WI38 (cell line): ENCODE measurements around the gene VCAN.

ENCODE experiments used
- H3K4me3 ChIP-seq: 2 replicates; pipeline ENCODE4 v1.5.1; 2011; ENCODE audit warnings: low read depth, mild to moderate bottlenecking, control low read depth, low read length
- TF ChIP-seq, protein P1 (sequence below): IDR thresholded peaks from 2 replicates; pipeline ENCODE4 v1.5.1; 2012; ENCODE audit warnings: low read depth, mild to moderate bottlenecking, control low read depth, low read length

VCAN gene

DNA sequence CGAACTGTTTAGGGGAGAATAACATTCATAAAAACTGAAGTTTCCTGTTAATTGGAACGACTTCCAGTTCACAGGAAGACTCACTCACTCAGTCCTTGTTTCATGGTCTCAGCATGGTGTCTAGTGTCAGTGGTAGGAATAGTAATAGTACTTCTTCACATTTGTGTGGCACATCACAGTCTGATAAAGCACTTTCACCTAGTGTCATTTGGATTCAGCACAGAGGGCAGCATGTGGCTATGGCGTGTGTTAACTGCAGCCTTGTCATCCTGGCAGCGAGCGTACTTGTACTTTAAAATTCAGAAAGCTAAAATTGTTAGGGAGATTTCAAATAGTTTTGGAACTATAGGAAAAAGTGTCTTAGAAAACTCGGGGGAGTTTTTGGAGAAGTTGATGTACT lies 72.4 kb downstream of the VCAN start:
- TF ChIP-seq, protein P1, sequence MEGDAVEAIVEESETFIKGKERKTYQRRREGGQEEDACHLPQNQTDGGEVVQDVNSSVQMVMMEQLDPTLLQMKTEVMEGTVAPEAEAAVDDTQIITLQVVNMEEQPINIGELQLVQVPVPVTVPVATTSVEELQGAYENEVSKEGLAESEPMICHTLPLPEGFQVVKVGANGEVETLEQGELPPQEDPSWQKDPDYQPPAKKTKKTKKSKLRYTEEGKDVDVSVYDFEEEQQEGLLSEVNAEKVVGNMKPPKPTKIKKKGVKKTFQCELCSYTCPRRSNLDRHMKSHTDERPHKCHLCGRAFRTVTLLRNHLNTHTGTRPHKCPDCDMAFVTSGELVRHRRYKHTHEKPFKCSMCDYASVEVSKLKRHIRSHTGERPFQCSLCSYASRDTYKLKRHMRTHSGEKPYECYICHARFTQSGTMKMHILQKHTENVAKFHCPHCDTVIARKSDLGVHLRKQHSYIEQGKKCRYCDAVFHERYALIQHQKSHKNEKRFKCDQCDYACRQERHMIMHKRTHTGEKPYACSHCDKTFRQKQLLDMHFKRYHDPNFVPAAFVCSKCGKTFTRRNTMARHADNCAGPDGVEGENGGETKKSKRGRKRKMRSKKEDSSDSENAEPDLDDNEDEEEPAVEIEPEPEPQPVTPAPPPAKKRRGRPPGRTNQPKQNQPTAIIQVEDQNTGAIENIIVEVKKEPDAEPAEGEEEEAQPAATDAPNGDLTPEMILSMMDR = no peak
- H3K4me3 ChIP-seq = no peak overlapping the region

DNA sequence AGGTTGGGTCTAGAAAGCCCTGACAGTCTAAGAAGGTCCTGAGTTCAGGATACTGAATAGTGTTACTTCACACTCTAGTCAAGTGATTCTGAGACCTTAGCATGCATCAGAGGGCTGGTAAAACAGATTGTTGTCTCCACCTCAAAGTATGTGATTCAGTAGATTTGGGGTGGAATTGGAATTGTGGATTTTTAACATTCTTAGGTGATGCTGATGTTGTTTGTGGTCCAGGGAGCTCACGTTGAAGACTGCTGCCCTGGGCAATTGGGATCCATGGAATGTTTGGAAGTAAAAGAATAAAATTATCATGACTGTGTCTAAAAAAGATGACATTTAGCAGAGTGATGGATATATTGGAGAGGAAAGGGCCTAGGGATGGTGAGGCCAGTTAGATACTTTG lies 75.6 kb downstream of the VCAN start:
- TF ChIP-seq, protein P1 = no peak

DNA sequence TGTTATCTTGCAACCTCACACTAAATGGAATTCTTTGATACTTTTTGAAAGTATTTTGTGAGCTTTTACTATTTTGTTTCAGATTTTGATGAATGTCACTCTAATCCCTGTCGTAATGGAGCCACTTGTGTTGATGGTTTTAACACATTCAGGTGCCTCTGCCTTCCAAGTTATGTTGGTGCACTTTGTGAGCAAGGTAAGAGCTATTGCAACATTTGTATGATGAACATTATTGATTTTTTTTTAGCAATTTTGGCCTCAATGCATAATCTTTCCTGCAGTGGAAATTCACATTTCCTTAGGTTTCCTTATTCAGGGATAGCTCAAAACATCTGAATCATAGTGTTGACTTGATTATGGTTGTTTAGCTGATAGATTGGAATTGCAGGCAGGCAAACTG lies 76.3 kb downstream of the VCAN start:
- H3K4me3 ChIP-seq = no peak overlapping the region
- TF ChIP-seq, protein P1 = no peak

More for the DNA sequence above, 75.6 kb downstream of the VCAN start:
- no peak overlapping the region for H3K4me3 ChIP-seq

DNA sequence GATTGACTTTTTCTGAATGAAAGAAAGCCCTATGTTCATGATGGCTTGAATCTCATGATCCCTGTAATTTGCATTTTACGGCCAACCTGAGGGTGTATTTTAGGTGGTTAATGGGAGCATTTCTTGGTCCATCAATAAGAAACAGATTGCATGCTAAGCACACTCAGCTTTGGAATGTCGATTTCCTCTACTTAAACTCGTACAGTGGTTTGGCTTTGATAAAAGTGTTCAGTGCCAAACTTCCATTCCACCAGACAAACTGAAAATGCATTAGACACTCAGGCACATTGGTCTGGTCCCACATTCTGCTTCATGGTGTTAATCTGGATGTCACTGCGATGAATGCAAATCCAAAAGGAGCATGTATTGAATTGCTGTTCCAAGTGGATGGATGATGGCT lies 77.0 kb downstream of the VCAN start:
- no peak overlapping the region for H3K4me3 ChIP-seq

DNA sequence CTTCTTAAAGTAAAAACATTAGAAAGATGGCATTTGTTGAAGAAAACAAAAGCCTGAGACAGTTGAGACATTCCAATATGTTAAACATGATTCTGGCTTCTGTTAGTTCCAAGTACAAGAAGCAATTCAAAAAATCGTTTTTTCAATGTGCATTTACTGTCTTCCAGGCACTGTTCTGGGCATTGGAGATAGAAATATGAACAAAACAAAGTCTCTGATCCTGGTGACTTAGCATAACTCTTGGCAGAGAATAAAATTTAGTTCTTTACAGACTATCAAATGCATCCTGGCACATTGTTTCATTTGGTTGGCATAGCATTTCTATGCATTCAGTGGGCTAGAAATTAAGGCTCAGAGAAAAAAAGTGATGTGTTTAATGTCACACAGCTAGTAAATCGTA lies 77.5 kb downstream of the VCAN start:
- peak overlapping the region; percentile 7 for H3K4me3 ChIP-seq
- TF ChIP-seq, protein P1 = no peak

More for the DNA sequence above, 77.0 kb downstream of the VCAN start:
- TF ChIP-seq, protein P1 = no peak

DNA sequence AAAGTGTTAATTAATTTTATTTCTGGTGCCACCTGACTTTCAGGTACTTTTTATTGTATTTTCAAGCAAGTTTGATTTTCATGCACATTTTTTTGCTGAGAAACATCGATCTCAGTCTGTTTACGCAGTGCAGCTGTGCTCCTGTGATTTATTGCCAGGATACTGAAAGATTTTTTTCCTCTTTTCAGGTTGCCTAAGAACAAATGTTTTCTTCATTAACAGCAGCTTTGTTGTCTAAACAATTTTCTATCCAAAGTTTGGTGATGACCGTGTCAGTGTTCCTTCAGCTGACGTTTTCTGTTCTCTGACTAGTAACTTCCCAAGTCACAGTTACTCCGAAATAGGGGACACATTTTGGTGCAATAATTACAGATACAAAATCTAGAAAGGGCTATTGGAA lies 78.1 kb downstream of the VCAN start:
- TF ChIP-seq, protein P1 = no peak
- H3K4me3 ChIP-seq = peak overlapping the region; percentile 7; the same call in 1 of the 2 replicates

DNA sequence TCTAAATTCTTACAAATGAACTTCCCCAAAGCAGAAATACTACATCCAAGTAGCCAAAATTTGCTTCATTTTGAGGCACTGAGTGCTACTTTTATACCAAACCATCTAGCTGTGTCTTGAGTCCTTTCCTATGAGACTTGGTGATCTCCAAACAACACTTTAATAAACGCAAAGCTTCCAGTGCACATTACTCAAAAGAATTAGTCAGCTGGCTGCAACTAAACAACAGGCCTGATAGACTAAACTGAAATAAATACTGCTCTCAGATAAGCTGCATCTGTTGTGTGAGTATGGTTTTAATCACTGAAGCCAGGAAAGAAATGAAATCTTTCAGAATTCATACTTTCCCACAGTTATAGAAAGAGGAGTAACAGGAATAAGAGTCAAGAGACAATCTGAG lies 80.3 kb downstream of the VCAN start:
- TF ChIP-seq, protein P1 = no peak

More for the DNA sequence above, 80.3 kb downstream of the VCAN start:
- H3K4me3 ChIP-seq = no peak overlapping the region
